GM12878 (cell line): ENCODE results near the gene NOTCH1. TPM values are rescaled to one million over a fixed set of nuclear protein-coding genes. Genes with fewer than 3 reads are reported as not detected.

ENCODE experiments used
- ATAC-seq: fragments of 200-7000 bp; cut with Tn5 transposase; 3 replicates; pipeline ENCODE4 v1.9.1; 2020; ENCODE audit warnings: mild to moderate bottlenecking, moderate library complexity
- BruUV-seq: library from RNA; stranded (reverse); fragments of 400-500 nt; replicated peaks from 2 replicates; lab custom pipeline; 2021; lab: Mats Ljungman, UMichigan
- CTCF ChIA-PET: fragments of 300-600 bp; sonication (Branson Sonifier 250); formaldehyde crosslinking; extraction: SDS; loops from one replicate; lab custom pipeline; 2021; ENCODE audit warnings: inconsistent platforms; lab: Yijun Ruan, JAX
- POLR2A ChIA-PET: fragments of 350-600 bp; formaldehyde crosslinking; extraction: SDS; loops from one replicate; lab custom pipeline; 2021; ENCODE audit warnings: inconsistent platforms; lab: Charles Lee
- RAD21 ChIA-PET: fragments of 300-600 bp; sonication (Branson Sonifier 250); formaldehyde crosslinking; loops from one replicate; lab custom pipeline; 2023; ENCODE audit warnings: antibody characterized with exemption; ENCODE audit not compliant: unreplicated experiment; lab: Charles Lee
- SMC1A ChIA-PET: fragments of 300-600 bp; sonication (Branson Sonifier 250); formaldehyde crosslinking; loops from one replicate; lab custom pipeline; 2023; ENCODE audit not compliant: unreplicated experiment, uncharacterized antibody; lab: Charles Lee
- DNase-seq: peaks from one replicate; pipeline ENCODE4 v3.0.0-alpha.2; 2011; ENCODE audit warnings: low read depth, low spot score
- FAIRE-seq: peaks from 3 replicates; lab custom pipeline; 2011; peaks lifted over from hg19 to GRCh38; lab: Jason Lieb, UNC
- H2AFZ ChIP-seq: 2 replicates; pipeline ENCODE4 v1.6.0; 2011; ENCODE audit warnings: low read depth, low read length, control low read depth; ENCODE audit not compliant: control insufficient read depth
- H3K27ac ChIP-seq: 2 replicates; pipeline ENCODE4 v1.5.1; 2011; ENCODE audit warnings: control low read depth; ENCODE audit not compliant: control insufficient read depth, insufficient read depth
- H3K27me3 ChIP-seq, 2 experiments: replicated peaks in 1 of 2; 2 replicates each; pipeline versions ENCODE4 v1.6.0 to v1.6.1; 2011; ENCODE audit warnings: low read length in 1 of 2; ENCODE audit not compliant: control insufficient read depth in 2 of 2, insufficient read depth in 2 of 2
- H3K36me3 ChIP-seq, 2 experiments: 2 replicates each; pipeline ENCODE4 v1.5.1; 2011; ENCODE audit warnings: low read length in 1 of 2; ENCODE audit not compliant: control insufficient read depth in 2 of 2, insufficient read depth in 2 of 2
- H3K4me1 ChIP-seq: 2 replicates; pipeline ENCODE4 v1.6.1; 2011; ENCODE audit warnings: mild to moderate bottlenecking, low read length, moderate library complexity, mixed read lengths; ENCODE audit not compliant: control insufficient read depth, insufficient read depth
- H3K4me2 ChIP-seq: 2 replicates; pipeline ENCODE4 v1.6.0; 2011; ENCODE audit warnings: control low read depth; ENCODE audit not compliant: control insufficient read depth, insufficient read depth
- H3K4me3 ChIP-seq: fragments of 200-600 bp; sonication (generic); 2 replicates; pipeline ENCODE4 v1.5.1; 2016
- H3K79me2 ChIP-seq: 2 replicates; pipeline ENCODE4 v1.6.0; 2011; ENCODE audit warnings: low read length; ENCODE audit not compliant: control insufficient read depth, insufficient read depth
- H3K9ac ChIP-seq: 2 replicates; pipeline ENCODE4 v1.8.0; 2011; ENCODE audit warnings: low read length, control low read depth, mixed read lengths; ENCODE audit not compliant: control insufficient read depth, insufficient read depth
- H3K9me3 ChIP-seq: replicated peaks from 3 replicates; pipeline ENCODE4 v1.5.1; 2011; ENCODE audit warnings: mild to moderate bottlenecking, low read length; ENCODE audit not compliant: control insufficient read depth, insufficient read depth
- H4K20me1 ChIP-seq: 2 replicates; pipeline ENCODE4 v1.6.0; 2011; ENCODE audit not compliant: control insufficient read depth, insufficient read depth
- ASH2L ChIP-seq: fragments of 300-600, 200-600 bp; sonication (generic); IDR thresholded peaks from 2 replicates; pipeline ENCODE4 v1.6.1; 2017; ENCODE audit warnings: low read depth, mild to moderate bottlenecking, borderline replicate concordance
- BRCA1 ChIP-seq: IDR thresholded peaks from 2 replicates; pipeline ENCODE4 v1.6.1; 2011; ENCODE audit warnings: low read depth, low read length, improper control_type of control experiment
- CBFB ChIP-seq: IDR thresholded peaks from 2 replicates; pipeline ENCODE4 v1.6.1; 2016; ENCODE audit warnings: antibody characterized with exemption, low read depth
- CHD1 ChIP-seq: IDR thresholded peaks from 2 replicates; pipeline ENCODE4 v1.6.1; 2012; ENCODE audit warnings: low read depth, low read length, improper control_type of control experiment
- CREB1 ChIP-seq: IDR thresholded peaks from 2 replicates; pipeline ENCODE4 v1.6.1; 2012; ENCODE audit warnings: low read depth, mild to moderate bottlenecking, inconsistent platforms
- JUND ChIP-seq: IDR thresholded peaks from 2 replicates; pipeline ENCODE4 v1.6.1; 2012; ENCODE audit warnings: low read depth, mild to moderate bottlenecking, low read length, improper control_type of control experiment, moderate library complexity
- KLF5 ChIP-seq: fragments of 450-650 bp; IDR thresholded peaks from 2 replicates; pipeline ENCODE4 v1.6.1; 2014; ENCODE audit warnings: mild to moderate bottlenecking; ENCODE audit not compliant: partially characterized antibody
- RCOR1 ChIP-seq: conservative IDR thresholded peaks from 2 replicates; pipeline ENCODE4 v1.6.1; 2012; ENCODE audit warnings: low read depth, low read length, improper control_type of control experiment
- SMAD5 ChIP-seq: IDR thresholded peaks from 2 replicates; pipeline ENCODE4 v1.6.1; 2016; ENCODE audit warnings: antibody characterized with exemption, low read depth
- ZNF274 ChIP-seq: IDR thresholded peaks from one replicate; pipeline ENCODE4 v1.8.0; 2011; ENCODE audit not compliant: insufficient read length, insufficient read depth
- WGBS: methylation state at CpG from one replicate; pipeline ENCODE4 v1.1.6; 2016; ENCODE audit warnings: low lambda C conversion rate; ENCODE audit not compliant: insufficient replicate concordance, insufficient coverage; ENCODE audit errors: missing lambda C conversion rate; 5-methylcytosine and 5-hydroxymethylcytosine counted together
- in situ Hi-C: fragments of 300-500 bp; cut with MboI; formaldehyde crosslinking; loops from 9 replicates; pipeline ENCODE4 v1.14.3; 2018; ENCODE audit warnings: mixed read lengths
- intact Hi-C: fragments of 100-400 bp; cut with micrococcal nuclease; formaldehyde crosslinking; loops from one replicate; pipeline ENCODE4 v1.14.2; 2022; ENCODE audit not compliant: unreplicated experiment
- polyA plus RNA-seq, 11 experiments: library from polyadenylated mRNA; depleted of rRNA in 4 of 11; unstranded in 6 of 11; stranded (reverse) in 5 of 11; fragments of >200 nt; fragmentation: Nextera tagmentation in 4 of 11; fragmentation: Illumina TruSeq in 1 of 11; extraction: Ambion mirVana in 4 of 11; extraction: Trizol in 1 of 11; gene quantifications; 1 replicate in 1 of 11; 2 replicates in 10 of 11; pipeline versions ENCODE4 v1.2.1 to v1.2.3, GENCODE V29; 2011 to 2016; ENCODE audit warnings: inconsistent platforms in 2 of 11, missing spikeins in 2 of 11, low read depth in 1 of 11
- total RNA-seq, 4 experiments: library from RNA; depleted of rRNA in 3 of 4; stranded (reverse); fragments of >200 nt in 3 of 4; fragmentation: Illumina TruSeq in 1 of 4; extraction: Trizol in 1 of 4; gene quantifications; 2 replicates each; pipeline versions ENCODE4 v1.2.1 to v1.2.3, GENCODE V29; 2013 to 2021
- TF ChIP-seq, protein P1 (sequence below): fragments of 150-350 bp; IDR thresholded peaks from 2 replicates; pipeline ENCODE4 v1.6.1; 2016; ENCODE audit warnings: low read depth, low read length
- TF ChIP-seq, protein P2 (sequence below): fragments of 150-350 bp; IDR thresholded peaks from 2 replicates; pipeline ENCODE4 v1.6.1; 2014; ENCODE audit warnings: mild to moderate bottlenecking, low read depth, low read length

The NOTCH1 gene
- total and polyA plus RNA-seq, 10 of the 15 experiments (the other 5 are each of a cell fraction or from before 2014, with no cell fraction given), result 0.02 to 40.0 (median 3.7) TPM

DNA sequence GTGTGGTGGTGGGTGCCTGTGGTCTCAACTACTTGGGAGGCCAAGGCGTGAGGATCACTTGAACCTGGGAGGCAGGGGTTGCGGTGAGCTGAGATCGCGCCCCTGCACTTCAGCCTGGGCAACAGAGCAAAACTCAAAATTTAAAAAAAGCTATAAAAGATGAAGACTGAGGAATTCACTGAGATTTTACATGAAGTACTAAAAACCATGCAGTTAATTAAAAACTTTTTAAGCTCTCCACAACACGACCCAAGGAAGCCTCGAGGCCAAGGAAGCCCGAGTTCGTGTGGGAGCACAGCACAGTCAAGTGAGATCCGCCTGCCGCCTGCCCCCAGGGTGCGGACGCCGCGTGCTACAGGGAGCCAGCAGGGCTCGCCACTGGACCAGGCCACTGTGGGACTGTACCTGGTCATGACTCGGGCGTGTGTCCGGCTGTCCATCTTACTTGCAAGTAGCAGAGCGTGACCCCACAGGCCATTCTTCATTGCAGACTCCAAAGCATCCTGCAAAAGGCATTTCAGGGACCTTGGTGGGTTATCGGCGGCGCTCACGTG, 85.0 kb downstream of the NOTCH1 start (continued):
- TF ChIP-seq, protein P1, sequence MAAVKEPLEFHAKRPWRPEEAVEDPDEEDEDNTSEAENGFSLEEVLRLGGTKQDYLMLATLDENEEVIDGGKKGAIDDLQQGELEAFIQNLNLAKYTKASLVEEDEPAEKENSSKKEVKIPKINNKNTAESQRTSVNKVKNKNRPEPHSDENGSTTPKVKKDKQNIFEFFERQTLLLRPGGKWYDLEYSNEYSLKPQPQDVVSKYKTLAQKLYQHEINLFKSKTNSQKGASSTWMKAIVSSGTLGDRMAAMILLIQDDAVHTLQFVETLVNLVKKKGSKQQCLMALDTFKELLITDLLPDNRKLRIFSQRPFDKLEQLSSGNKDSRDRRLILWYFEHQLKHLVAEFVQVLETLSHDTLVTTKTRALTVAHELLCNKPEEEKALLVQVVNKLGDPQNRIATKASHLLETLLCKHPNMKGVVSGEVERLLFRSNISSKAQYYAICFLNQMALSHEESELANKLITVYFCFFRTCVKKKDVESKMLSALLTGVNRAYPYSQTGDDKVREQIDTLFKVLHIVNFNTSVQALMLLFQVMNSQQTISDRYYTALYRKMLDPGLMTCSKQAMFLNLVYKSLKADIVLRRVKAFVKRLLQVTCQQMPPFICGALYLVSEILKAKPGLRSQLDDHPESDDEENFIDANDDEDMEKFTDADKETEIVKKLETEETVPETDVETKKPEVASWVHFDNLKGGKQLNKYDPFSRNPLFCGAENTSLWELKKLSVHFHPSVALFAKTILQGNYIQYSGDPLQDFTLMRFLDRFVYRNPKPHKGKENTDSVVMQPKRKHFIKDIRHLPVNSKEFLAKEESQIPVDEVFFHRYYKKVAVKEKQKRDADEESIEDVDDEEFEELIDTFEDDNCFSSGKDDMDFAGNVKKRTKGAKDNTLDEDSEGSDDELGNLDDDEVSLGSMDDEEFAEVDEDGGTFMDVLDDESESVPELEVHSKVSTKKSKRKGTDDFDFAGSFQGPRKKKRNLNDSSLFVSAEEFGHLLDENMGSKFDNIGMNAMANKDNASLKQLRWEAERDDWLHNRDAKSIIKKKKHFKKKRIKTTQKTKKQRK, result no peak

DNA sequence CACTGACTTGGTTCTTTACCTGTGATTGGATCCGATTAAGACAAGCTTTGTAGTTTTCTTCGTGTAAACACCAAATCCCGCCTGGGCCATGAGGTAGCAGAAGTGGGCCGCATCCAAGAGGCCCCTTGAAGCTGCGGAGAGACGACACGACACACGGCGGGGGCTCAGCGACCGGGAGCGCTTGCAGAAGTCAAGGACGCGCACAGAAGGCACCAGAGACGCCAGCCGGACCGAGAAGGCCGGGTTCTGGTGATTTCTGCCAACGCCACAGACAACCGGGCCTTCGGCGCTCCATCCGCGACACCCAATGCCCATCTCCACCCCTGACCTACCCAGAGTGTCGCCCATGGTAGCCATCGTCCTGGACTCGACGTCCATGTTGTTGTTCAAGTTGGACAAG, 86.4 kb downstream of the NOTCH1 start:
- Histone ChIP-seq H3K9ac (no peak overlapping the region), H3K4me2 (no peak overlapping the region), H3K9me3 (no peaks in the 10 kb centered on the region), H4K20me1 (no peaks in the 10 kb centered on the region), H2AFZ (no peak overlapping the region), H3K4me3 (no peak overlapping the region), H3K4me1 (no peaks in the 10 kb centered on the region), H3K27me3 (no peaks in the 10 kb centered on the region), H3K27ac (no peak overlapping the region), H3K79me2 (no peaks in the 10 kb centered on the region), H3K36me3 (peaks cover 45 to 51% of the 10 kb centered on the region in 2 experiments)
- no peak for DNase-seq
- no TSS peak for BruUV-seq
- FAIRE-seq, result no peak
- POLR2A ChIA-PET, result no interaction called here
- CTCF ChIA-PET, result interaction anchor here (1.0 kb wide), 1 partner anchor 40 kb away, joined by 5 read pairs; no protein-coding TSS in a partner anchor
- in situ Hi-C loops, result no loop called here
- SMC1A ChIA-PET, result no interaction called here
- TF ChIP-seq CREB1, result no peak
- TF ChIP-seq ZNF274, result no peak
- no peak for TF ChIP-seq KLF5
- no peak for TF ChIP-seq CHD1
- TF ChIP-seq SMAD5, result no peak
- TF ChIP-seq, protein P2, sequence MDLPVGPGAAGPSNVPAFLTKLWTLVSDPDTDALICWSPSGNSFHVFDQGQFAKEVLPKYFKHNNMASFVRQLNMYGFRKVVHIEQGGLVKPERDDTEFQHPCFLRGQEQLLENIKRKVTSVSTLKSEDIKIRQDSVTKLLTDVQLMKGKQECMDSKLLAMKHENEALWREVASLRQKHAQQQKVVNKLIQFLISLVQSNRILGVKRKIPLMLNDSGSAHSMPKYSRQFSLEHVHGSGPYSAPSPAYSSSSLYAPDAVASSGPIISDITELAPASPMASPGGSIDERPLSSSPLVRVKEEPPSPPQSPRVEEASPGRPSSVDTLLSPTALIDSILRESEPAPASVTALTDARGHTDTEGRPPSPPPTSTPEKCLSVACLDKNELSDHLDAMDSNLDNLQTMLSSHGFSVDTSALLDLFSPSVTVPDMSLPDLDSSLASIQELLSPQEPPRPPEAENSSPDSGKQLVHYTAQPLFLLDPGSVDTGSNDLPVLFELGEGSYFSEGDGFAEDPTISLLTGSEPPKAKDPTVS, result no peak
- no peak for TF ChIP-seq BRCA1
- no peak for TF ChIP-seq RCOR1
- TF ChIP-seq CBFB, result no peak
- no peak for TF ChIP-seq JUND
- TF ChIP-seq ASH2L, result no peak
- RAD21 ChIA-PET, result no interaction called here
- WGBS, result 97% methylated on average over 28 of the region's 28 CpGs
- intact Hi-C loops, result no loop called here
- no peak for ATAC-seq
